B cell (primary cell): ENCODE data around the gene MTMR4. TPM values are rescaled to one million over a fixed set of nuclear protein-coding genes. Genes with fewer than 3 reads are reported as not detected.
A peak's percentile ranks its signal among the peaks of the same experiment; 100 is the strongest.

Source experiments
- ATAC-seq: fragments of 200-7000 bp; cut with Tn5 transposase; one replicate; pipeline ENCODE4 v1.10.0; 2021; ENCODE audit warnings: low read depth, mild to moderate bottlenecking, moderate number of reproducible peaks, moderate library complexity
- CTCF ChIA-PET: fragments of 350-600 bp; sonication (Branson Sonifier 250); formaldehyde crosslinking; loops from one replicate; lab custom pipeline; 2021; ENCODE audit warnings: antibody characterized with exemption, inconsistent platforms; lab: Charles Lee
- POLR2A ChIA-PET: fragments of 350-600 bp; sonication (Branson Sonifier 250); formaldehyde crosslinking; loops from one replicate; lab custom pipeline; 2021; ENCODE audit warnings: antibody characterized with exemption; lab: Charles Lee
- DNase-seq: peaks from one replicate; pipeline ENCODE4 v3.0.0; 2013
- H2AFZ ChIP-seq: 2 replicates; pipeline ENCODE4 v1.6.1; 2012; ENCODE audit warnings: mild to moderate bottlenecking, low read depth, low read length; ENCODE audit not compliant: insufficient read depth, poor library complexity, severe bottlenecking
- H3K27ac ChIP-seq, 2 donors: 1 replicate in 1 of 2; 2 replicates in 1 of 2; pipeline ENCODE4 v1.5.1; 2012 to 2013; ENCODE audit warnings: low read length in 2 of 2, mild to moderate bottlenecking in 2 of 2, moderate library complexity in 1 of 2
- H3K27me3 ChIP-seq, 4 experiments: fragments of 200-600 bp in 1 of 4; sonication (generic) in 1 of 4; replicated peaks in 1 of 4; 1 replicate in 2 of 4; 2 replicates in 2 of 4; pipeline versions ENCODE4 v1.6.1 to v1.7.0; 2013 to 2016; ENCODE audit warnings: low read length in 3 of 4, mild to moderate bottlenecking in 2 of 4, mixed read lengths in 1 of 4, moderate library complexity in 1 of 4; ENCODE audit not compliant: insufficient read depth in 4 of 4, control insufficient read depth in 3 of 4; ENCODE audit errors: control extremely low read depth in 1 of 4
- H3K36me3 ChIP-seq, 2 experiments: replicated peaks in 1 of 2; 1 replicate in 1 of 2; 2 replicates in 1 of 2; pipeline versions ENCODE4 v1.6.1 to v1.7.1; 2013; ENCODE audit warnings: low read length in 1 of 2; ENCODE audit not compliant: insufficient read depth in 2 of 2, control insufficient read depth in 1 of 2; ENCODE audit errors: control extremely low read depth in 1 of 2, extremely low read depth in 1 of 2
- H3K4me1 ChIP-seq, 2 donors: fragments of 200-600 bp in 1 of 2; sonication (generic) in 1 of 2; 1 replicate in 1 of 2; 2 replicates in 1 of 2; pipeline versions ENCODE4 v1.5.1 to v1.6.1; 2013 to 2017; ENCODE audit warnings: low read length in 2 of 2; ENCODE audit not compliant: control insufficient read depth in 2 of 2, insufficient read depth in 2 of 2
- H3K4me2 ChIP-seq: replicated peaks from 2 replicates; pipeline ENCODE3; 2012; ENCODE audit warnings: mild to moderate bottlenecking, low read depth, low read length; ENCODE audit not compliant: poor library complexity, severe bottlenecking
- H3K4me3 ChIP-seq, 5 experiments: fragments of 200-600 bp in 1 of 5; sonication (generic) in 1 of 5; 1 replicate in 3 of 5; 2 replicates in 2 of 5; pipeline versions ENCODE4 v1.5.1 to v1.7.0; 2011 to 2016; ENCODE audit warnings: low read length in 4 of 5, mild to moderate bottlenecking in 4 of 5, low read depth in 2 of 5, control low read depth in 1 of 5, moderate library complexity in 1 of 5; ENCODE audit not compliant: insufficient read depth in 1 of 5; ENCODE audit errors: control extremely low read depth in 1 of 5, extremely low read depth in 1 of 5
- H3K79me2 ChIP-seq: fragments of 200-600 bp; sonication (generic); one replicate; pipeline ENCODE4 v1.6.0; 2016; ENCODE audit warnings: low read length; ENCODE audit not compliant: control insufficient read depth, insufficient read depth
- H3K9ac ChIP-seq: fragments of 200-600 bp; sonication (generic); 2 replicates; pipeline ENCODE4 v1.6.1; 2017; ENCODE audit warnings: mild to moderate bottlenecking, low read length, moderate library complexity
- H3K9me3 ChIP-seq, 3 donors: one replicate each; pipeline versions ENCODE4 v1.6.1 to v1.7.1; 2013; ENCODE audit warnings: low read length in 2 of 3; ENCODE audit not compliant: control insufficient read depth in 2 of 3, insufficient read depth in 1 of 3; ENCODE audit errors: control extremely low read depth in 1 of 3
- H4K20me1 ChIP-seq: 2 replicates; pipeline ENCODE4 v1.6.0; 2012; ENCODE audit warnings: mild to moderate bottlenecking, low read length; ENCODE audit not compliant: insufficient read depth, control insufficient read depth, poor library complexity, severe bottlenecking
- H3K27ac Mint-ChIP-seq: one replicate; pipeline ENCODE4 v1.8.0; 2021; ENCODE audit warnings: mixed read lengths
- H3K27me3 Mint-ChIP-seq: one replicate; pipeline ENCODE4 v1.8.0; 2021; ENCODE audit warnings: mixed read lengths
- H3K4me1 Mint-ChIP-seq: one replicate; pipeline ENCODE4 v1.8.0; 2021; ENCODE audit warnings: mixed read lengths
- H3K4me3 Mint-ChIP-seq: one replicate; pipeline ENCODE4 v1.8.0; 2021; ENCODE audit warnings: mixed read lengths
- H3K9me3 Mint-ChIP-seq: one replicate; pipeline ENCODE4 v1.8.0; 2022; ENCODE audit warnings: mixed read lengths; ENCODE audit not compliant: insufficient read depth
- CTCF ChIP-seq: fragments of 200-600 bp; IDR thresholded peaks from one replicate; pipeline ENCODE4 v1.8.0; 2022; ENCODE audit warnings: antibody characterized with exemption, mild to moderate bottlenecking
- EZH2 ChIP-seq: IDR thresholded peaks from 2 replicates; pipeline ENCODE4 v1.6.1; 2012; ENCODE audit warnings: borderline replicate concordance, low read depth, mild to moderate bottlenecking, moderate library complexity, low read length; ENCODE audit not compliant: insufficient read depth, poor library complexity, severe bottlenecking
- WGBS: methylation state at CpG from one replicate; pipeline ENCODE4 v1.1.5; 2013; ENCODE audit warnings: missing lambda C conversion rate; ENCODE audit not compliant: insufficient coverage; 5-methylcytosine and 5-hydroxymethylcytosine counted together
- intact Hi-C: fragments of 100-400 bp; cut with micrococcal nuclease; formaldehyde crosslinking; loops from one replicate; pipeline ENCODE4 v1.10.0; 2022
- polyA plus RNA-seq: library from polyadenylated mRNA; depleted of rRNA; stranded (reverse); fragments of >200 nt; gene quantifications from 2 replicates; pipeline ENCODE4 v1.2.3, GENCODE V29; 2012
- total RNA-seq, 2 donors: library from RNA; stranded (reverse); fragments of 120-200 nt in 1 of 2; gene quantifications; 1 replicate in 1 of 2; 2 replicates in 1 of 2; pipeline versions ENCODE4 v1.2.3 to v1.2.4, GENCODE V29; 2013 to 2022

MTMR4 gene
- total and polyA plus RNA-seq, 2 donors (not counting 1 experiment from before 2014, with no cell fraction given): 35.2 to 84.7 TPM

GRCh38 chr17:58516644-58517377 is 2.4 kb upstream of the MTMR4 start:
- 77% methylated on average over 2 of the region's 2 CpGs for whole genome bisulfite sequencing
- Mint-ChIP-seq H3K9me3 (no peaks in the 10 kb centered on the region), H3K4me3 (peak overlapping the region; percentile 97), H3K27ac (peak overlapping the region; percentile 97), H3K27me3 (no peaks in the 10 kb centered on the region), H3K4me1 (peaks cover 46% of the 10 kb centered on the region)
- Histone ChIP-seq H3K27ac (peak overlapping the region; percentile 82 to 83), H3K27me3 (no peaks in the 10 kb centered on the region), H3K4me1 (peaks cover 37 to 57% of the 10 kb centered on the region in 2 donors), H3K9ac (peak overlapping the region; percentile 86), H3K9me3 (no peaks in the 10 kb centered on the region), H3K4me3 (peak overlapping the region; percentile 61 to 93 (median 88)), H4K20me1 (peaks cover 40% of the 10 kb centered on the region), H3K36me3 (peaks cover 0 to 18% of the 10 kb centered on the region in 2 experiments), H2AFZ (peak overlapping the region; percentile 67), H3K4me2 (peak overlapping the region; percentile 94), H3K79me2 (peaks cover 41% of the 10 kb centered on the region)
- no peak for TF ChIP-seq EZH2
- TF ChIP-seq CTCF: no peak
- intact Hi-C loops: loop anchor here (1.0 to 10.0 kb wide), 4 partner anchors 165 to 1260 kb away; partner anchors contain the start of genes DYNLL2, MRPS23, MSI2 and SUPT4H1
- ChIA-PET POLR2A (interaction anchor here (0.6 to 2.4 kb wide), 5 partner anchors 29 to 498 kb away, joined by 3 to 24 read pairs (median 4); partner anchors contain the start of gene HSF5), CTCF (interaction anchor here (2.2 to 6.4 kb wide), 6 partner anchors 11 to 487 kb away, joined by 8 to 85 read pairs (median 14); partner anchors contain the start of gene HSF5)
- ATAC-seq (no peak), DNase-seq (no peak)
